MCF 10A (cell line): ENCODE data around the gene TMEM231. TPM values are rescaled to one million over a fixed set of nuclear protein-coding genes. Genes with fewer than 3 reads are reported as not detected.
A peak's percentile ranks its signal among the peaks of the same experiment; 100 is the strongest.

ENCODE experiments used
- BruUV-seq: library from RNA; stranded (reverse); fragments of 400-500 nt; replicated peaks from 2 replicates; lab custom pipeline; 2021; lab: Mats Ljungman, UMichigan
- CTCF ChIA-PET: fragments of 300-600 bp; sonication (Branson Sonifier 250); formaldehyde crosslinking; extraction: SDS; loops from one replicate; lab custom pipeline; 2021; ENCODE audit warnings: antibody characterized with exemption, inconsistent platforms; lab: Yijun Ruan, JAX
- POLR2A ChIA-PET: fragments of 300-600, 350-650 bp; sonication (Branson Sonifier 250); formaldehyde crosslinking; extraction: SDS; loops from one replicate; lab custom pipeline; 2020; ENCODE audit warnings: antibody characterized with exemption, inconsistent platforms; lab: Yijun Ruan, JAX
- DNase-seq: peaks from one replicate; pipeline ENCODE4 v3.0.0-alpha.2; 2018; ENCODE audit not compliant: unreplicated experiment
- H3K27ac Mint-ChIP-seq: one replicate; pipeline ENCODE4 v1.8.0; 2022; ENCODE audit warnings: mild to moderate bottlenecking, low read depth, mixed read lengths; ENCODE audit not compliant: unreplicated experiment
- H3K27me3 Mint-ChIP-seq: one replicate; pipeline ENCODE4 v1.8.0; 2022; ENCODE audit warnings: mixed read lengths; ENCODE audit not compliant: insufficient read depth, unreplicated experiment
- H3K36me3 Mint-ChIP-seq: one replicate; pipeline ENCODE4 v1.8.0; 2022; ENCODE audit warnings: mild to moderate bottlenecking, moderate library complexity, mixed read lengths; ENCODE audit not compliant: insufficient read depth, unreplicated experiment
- H3K4me1 Mint-ChIP-seq: one replicate; pipeline ENCODE4 v1.8.0; 2022; ENCODE audit warnings: mixed read lengths; ENCODE audit not compliant: insufficient read depth, unreplicated experiment
- H3K4me3 Mint-ChIP-seq: one replicate; pipeline ENCODE4 v1.8.0; 2022; ENCODE audit warnings: mild to moderate bottlenecking, moderate library complexity, mixed read lengths; ENCODE audit not compliant: unreplicated experiment
- H3K9me3 Mint-ChIP-seq: one replicate; pipeline ENCODE4 v1.8.0; 2022; ENCODE audit warnings: mixed read lengths; ENCODE audit not compliant: unreplicated experiment
- intact Hi-C: fragments of 100-400 bp; cut with micrococcal nuclease; formaldehyde crosslinking; loops from 2 replicates; pipeline ENCODE4 v1.14.1; 2022
- total RNA-seq: library from RNA; stranded (reverse); gene quantifications from 2 replicates; pipeline ENCODE4 v1.2.3, GENCODE V29; 2022
- TF ChIP-seq, protein P1 (sequence below): fragments of 200-600 bp; IDR thresholded peaks from one replicate; pipeline ENCODE4 v1.8.0; 2022; ENCODE audit warnings: antibody characterized with exemption, mild to moderate bottlenecking; ENCODE audit not compliant: unreplicated experiment

The TMEM231 gene
- total RNA-seq, 1 experiment from 2014 or later, result 21.1 TPM

DNA sequence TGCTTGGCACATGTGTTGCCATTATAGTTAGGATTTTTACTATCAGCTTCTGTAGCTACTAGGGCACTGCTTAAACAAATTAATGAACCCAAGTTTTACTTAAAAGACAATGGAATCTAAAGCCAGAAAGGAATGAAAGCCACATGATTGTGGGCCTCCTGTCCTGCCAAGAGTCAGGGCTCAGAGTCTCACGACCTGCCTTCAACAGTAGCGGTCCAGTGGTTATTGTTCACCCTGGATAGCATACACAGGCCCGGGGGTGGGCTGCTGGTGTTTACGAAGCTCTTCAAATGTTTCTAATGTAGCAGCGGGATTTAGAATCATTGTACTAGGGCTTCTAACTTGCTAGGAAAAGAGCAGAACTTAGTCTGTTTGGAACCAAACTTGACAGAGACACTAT is 17.9 kb upstream of the TMEM231 start:
- Mint-ChIP-seq H3K4me3 (no peak overlapping the region), H3K9me3 (no peaks in the 10 kb centered on the region), H3K36me3 (peaks cover 82% of the 10 kb centered on the region), H3K27ac (no peak overlapping the region), H3K27me3 (no peaks in the 10 kb centered on the region), H3K4me1 (no peaks in the 10 kb centered on the region)
- DNase-seq, result no peak
- BruUV-seq, result no TSS peak
- TF ChIP-seq, protein P1, sequence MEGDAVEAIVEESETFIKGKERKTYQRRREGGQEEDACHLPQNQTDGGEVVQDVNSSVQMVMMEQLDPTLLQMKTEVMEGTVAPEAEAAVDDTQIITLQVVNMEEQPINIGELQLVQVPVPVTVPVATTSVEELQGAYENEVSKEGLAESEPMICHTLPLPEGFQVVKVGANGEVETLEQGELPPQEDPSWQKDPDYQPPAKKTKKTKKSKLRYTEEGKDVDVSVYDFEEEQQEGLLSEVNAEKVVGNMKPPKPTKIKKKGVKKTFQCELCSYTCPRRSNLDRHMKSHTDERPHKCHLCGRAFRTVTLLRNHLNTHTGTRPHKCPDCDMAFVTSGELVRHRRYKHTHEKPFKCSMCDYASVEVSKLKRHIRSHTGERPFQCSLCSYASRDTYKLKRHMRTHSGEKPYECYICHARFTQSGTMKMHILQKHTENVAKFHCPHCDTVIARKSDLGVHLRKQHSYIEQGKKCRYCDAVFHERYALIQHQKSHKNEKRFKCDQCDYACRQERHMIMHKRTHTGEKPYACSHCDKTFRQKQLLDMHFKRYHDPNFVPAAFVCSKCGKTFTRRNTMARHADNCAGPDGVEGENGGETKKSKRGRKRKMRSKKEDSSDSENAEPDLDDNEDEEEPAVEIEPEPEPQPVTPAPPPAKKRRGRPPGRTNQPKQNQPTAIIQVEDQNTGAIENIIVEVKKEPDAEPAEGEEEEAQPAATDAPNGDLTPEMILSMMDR, result no peak
- ChIA-PET CTCF (interaction anchor here (0.5 to 1.2 kb wide), 4 partner anchors 55 to 374 kb away, joined by 3 to 5 read pairs (median 3); no protein-coding TSS in a partner anchor), POLR2A (no interaction called here)
- intact Hi-C loops, result no loop called here

DNA sequence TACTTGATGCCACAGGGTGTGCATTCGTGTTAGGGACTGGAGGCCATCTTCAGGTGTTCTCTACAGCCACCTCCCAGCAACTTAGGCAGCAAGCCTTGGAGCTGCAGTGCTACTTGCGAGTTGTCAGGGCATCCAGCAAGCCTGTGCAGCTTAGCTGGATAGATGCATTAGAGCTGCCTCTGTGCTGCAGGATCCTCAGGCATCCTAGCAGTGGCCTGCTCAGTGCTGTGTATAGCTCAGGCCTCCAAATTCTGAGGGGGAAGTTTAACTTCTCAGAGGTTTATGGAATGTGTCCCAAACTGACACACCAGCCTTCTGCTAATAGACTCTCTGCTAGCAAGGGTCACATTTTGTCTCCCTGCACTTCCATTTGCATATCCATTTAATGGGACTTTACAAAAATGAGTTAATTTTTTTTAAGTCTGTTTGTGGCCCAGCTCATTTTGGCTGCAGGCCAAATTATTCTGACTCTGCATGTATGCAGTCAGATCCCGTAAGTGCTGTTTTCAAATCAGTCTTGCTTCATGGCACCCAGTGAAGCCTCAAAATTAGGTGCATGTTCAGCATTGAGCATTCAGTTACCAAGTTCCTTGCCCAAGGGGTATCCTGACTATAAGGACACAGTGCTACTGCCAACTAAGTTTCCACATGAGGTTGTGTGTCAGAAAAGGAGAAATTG is 17.0 kb upstream of the TMEM231 start:
- DNase-seq, result no peak
- CTCF ChIA-PET, result interaction anchor here (0.6 to 1.2 kb wide), 2 partner anchors 56 to 99 kb away, joined by 3 to 5 read pairs; no protein-coding TSS in a partner anchor
- no peaks in the 10 kb centered on the region for H3K9me3 Mint-ChIP-seq
- H3K4me1 Mint-ChIP-seq, result no peaks in the 10 kb centered on the region
- peaks cover 83% of the 10 kb centered on the region for H3K36me3 Mint-ChIP-seq
- POLR2A ChIA-PET, result interaction anchor here (1.2 kb wide), 1 partner anchor 18 kb away, joined by 4 read pairs; no protein-coding TSS in a partner anchor
- H3K27me3 Mint-ChIP-seq, result no peaks in the 10 kb centered on the region
- intact Hi-C loops, result no loop called here
- no peak overlapping the region for H3K27ac Mint-ChIP-seq
- no peak overlapping the region for H3K4me3 Mint-ChIP-seq
- no TSS peak for BruUV-seq
- TF ChIP-seq, protein P1, result no peak

DNA sequence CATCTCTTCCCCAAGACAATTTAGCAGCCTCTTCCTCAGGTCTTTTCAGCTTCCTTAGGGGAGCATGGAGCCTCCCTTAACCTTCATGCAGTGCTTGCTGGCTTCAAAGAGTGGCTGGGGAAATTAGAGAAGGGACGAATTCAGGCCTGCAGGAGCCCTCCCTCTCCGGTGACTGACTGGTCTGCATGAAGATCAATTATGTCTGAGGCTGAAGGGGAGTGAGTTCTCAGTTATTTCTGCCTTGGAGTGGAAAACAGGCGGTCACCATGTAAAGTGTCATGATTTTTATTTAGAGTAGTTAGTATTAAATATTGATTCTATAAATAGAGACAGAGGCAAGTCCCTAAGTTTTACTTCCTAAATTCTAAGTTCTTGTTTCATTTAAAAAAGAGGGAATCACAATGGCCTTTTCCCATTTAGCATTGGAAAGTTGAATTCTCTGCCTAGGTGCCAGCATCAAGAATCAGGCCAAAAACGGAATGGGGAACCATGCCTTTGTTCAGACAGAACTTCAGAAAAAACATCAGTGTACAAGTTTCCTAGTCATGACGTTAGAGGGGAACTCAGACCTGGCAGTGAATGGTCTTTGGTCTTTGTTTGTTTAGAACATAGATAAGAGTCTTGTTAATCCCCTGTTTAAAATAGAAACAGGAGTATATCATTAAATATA is 14.5 kb upstream of the TMEM231 start:
- no TSS peak for BruUV-seq
- Mint-ChIP-seq H3K27me3 (no peaks in the 10 kb centered on the region), H3K9me3 (no peaks in the 10 kb centered on the region), H3K36me3 (peaks cover 62% of the 10 kb centered on the region), H3K27ac (no peak overlapping the region), H3K4me3 (no peak overlapping the region), H3K4me1 (peaks cover 7% of the 10 kb centered on the region)
- TF ChIP-seq, protein P1, result no peak
- ChIA-PET POLR2A (no interaction called here), CTCF (interaction anchor here (0.7 kb wide), 1 partner anchor 105 kb away, joined by 5 read pairs; no protein-coding TSS in a partner anchor)
- intact Hi-C loops, result no loop called here
- DNase-seq, result no peak

DNA sequence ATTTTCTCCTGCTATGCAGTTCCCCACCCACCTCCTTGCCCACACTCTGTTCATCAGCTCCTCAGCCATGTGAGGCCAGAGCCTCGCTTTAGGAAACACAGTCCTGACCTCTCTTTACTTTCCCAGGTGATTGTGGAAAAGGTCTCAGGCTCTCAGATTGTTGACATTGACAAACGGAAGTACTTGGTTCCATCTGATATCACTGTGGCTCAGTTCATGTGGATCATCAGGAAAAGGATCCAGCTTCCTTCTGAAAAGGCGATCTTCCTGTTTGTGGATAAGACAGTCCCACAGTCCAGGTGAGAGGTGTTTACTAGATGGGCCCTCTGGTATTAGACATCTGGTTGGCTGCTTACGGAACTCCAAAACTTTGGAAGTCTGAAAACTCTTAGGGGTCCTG is 11.9 kb upstream of the TMEM231 start:
- Mint-ChIP-seq H3K36me3 (peaks cover 42% of the 10 kb centered on the region), H3K27ac (peak overlapping the region; percentile 63), H3K4me3 (peak overlapping the region; percentile 83), H3K9me3 (no peaks in the 10 kb centered on the region), H3K27me3 (peaks cover 13% of the 10 kb centered on the region), H3K4me1 (peaks cover 7% of the 10 kb centered on the region)
- ChIA-PET POLR2A (interaction anchor here (0.7 to 5.5 kb wide), 11 partner anchors 10 to 149 kb away, joined by 3 to 116 read pairs (median 3); partner anchors contain the start of genes ADAT1, CFDP1, KARS1 and TERF2IP), CTCF (interaction anchor here (1.0 to 4.0 kb wide), 6 partner anchors 12 to 166 kb away, joined by 3 to 22 read pairs (median 4); partner anchors contain the start of genes TMEM170A and TMEM231)
- TF ChIP-seq, protein P1, result no peak
- BruUV-seq, result no TSS peak
- no peak for DNase-seq
- intact Hi-C loops, result loop anchor here (5.0 kb wide), 1 partner anchor 54 kb away; the partner anchor contains the start of gene ADAT1
